DMS79 (cell line): ENCODE measurements around the gene LAMA1.
"Not testable (repeated sequence)": the region's sequence is repeated elsewhere in the genome, so short reads cannot be mapped to it uniquely, and the experiment has no call there.

ENCODE experiments used
- DNase-seq: peaks from one replicate; lab custom pipeline; 2025; lab: John Stamatoyannopoulos, UW

The LAMA1 gene, protein sequence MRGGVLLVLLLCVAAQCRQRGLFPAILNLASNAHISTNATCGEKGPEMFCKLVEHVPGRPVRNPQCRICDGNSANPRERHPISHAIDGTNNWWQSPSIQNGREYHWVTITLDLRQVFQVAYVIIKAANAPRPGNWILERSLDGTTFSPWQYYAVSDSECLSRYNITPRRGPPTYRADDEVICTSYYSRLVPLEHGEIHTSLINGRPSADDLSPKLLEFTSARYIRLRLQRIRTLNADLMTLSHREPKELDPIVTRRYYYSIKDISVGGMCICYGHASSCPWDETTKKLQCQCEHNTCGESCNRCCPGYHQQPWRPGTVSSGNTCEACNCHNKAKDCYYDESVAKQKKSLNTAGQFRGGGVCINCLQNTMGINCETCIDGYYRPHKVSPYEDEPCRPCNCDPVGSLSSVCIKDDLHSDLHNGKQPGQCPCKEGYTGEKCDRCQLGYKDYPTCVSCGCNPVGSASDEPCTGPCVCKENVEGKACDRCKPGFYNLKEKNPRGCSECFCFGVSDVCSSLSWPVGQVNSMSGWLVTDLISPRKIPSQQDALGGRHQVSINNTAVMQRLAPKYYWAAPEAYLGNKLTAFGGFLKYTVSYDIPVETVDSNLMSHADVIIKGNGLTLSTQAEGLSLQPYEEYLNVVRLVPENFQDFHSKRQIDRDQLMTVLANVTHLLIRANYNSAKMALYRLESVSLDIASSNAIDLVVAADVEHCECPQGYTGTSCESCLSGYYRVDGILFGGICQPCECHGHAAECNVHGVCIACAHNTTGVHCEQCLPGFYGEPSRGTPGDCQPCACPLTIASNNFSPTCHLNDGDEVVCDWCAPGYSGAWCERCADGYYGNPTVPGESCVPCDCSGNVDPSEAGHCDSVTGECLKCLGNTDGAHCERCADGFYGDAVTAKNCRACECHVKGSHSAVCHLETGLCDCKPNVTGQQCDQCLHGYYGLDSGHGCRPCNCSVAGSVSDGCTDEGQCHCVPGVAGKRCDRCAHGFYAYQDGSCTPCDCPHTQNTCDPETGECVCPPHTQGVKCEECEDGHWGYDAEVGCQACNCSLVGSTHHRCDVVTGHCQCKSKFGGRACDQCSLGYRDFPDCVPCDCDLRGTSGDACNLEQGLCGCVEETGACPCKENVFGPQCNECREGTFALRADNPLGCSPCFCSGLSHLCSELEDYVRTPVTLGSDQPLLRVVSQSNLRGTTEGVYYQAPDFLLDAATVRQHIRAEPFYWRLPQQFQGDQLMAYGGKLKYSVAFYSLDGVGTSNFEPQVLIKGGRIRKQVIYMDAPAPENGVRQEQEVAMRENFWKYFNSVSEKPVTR (N-terminal part only)

DNA sequence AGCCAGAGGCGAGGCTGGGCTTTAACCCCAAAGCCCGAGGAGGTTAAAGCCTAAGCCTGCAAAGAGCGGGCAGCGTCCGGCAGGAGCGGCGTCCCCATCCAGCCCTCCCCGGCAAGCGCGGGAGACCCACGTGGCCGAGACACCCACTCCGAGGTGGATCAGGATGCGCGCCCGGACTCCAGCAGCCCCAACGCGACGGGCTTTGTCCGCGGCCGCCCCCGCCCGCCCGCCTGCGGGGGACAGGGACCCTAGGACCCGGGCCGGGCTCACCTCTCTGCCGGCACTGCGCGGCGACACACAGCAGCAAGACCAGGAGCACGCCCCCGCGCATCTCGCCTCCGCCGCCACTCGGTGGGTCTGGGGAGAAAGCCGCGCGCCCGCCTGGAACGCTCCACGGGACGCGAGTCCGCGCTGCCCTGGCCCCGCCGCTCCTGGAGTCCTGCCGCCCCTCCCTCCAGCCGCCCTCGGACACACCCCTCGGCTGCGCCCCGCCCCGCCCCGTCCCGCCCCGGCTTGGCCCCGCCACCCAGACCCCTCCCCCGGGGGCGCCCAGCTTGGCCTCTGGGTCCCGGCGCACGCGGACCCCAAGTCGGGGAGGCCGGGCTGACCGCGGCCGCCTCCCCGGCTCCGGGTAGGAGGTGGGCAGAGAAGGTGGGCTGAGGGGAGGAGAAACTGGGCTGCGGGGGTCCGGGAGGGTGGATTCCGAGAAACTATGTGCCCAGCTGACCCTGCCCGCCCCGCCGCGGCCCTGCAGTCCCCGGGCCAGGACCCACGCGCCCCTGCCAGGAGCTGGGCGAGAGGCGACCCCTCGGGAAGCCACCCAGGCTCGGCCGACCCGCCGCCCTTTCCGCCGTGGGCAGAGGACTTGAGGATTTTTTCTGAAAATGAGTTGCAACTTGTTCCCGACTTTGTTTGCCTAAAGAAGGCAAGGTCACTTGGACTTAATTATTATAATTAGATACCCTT lies at the start of gene LAMA1:
Gene LAMA1 (minus strand): TSS at position 408 of the 966 bp plus-strand sequence. CDS start 77 bp downstream, at position 331.
- no peak for DNase-seq

DNA sequence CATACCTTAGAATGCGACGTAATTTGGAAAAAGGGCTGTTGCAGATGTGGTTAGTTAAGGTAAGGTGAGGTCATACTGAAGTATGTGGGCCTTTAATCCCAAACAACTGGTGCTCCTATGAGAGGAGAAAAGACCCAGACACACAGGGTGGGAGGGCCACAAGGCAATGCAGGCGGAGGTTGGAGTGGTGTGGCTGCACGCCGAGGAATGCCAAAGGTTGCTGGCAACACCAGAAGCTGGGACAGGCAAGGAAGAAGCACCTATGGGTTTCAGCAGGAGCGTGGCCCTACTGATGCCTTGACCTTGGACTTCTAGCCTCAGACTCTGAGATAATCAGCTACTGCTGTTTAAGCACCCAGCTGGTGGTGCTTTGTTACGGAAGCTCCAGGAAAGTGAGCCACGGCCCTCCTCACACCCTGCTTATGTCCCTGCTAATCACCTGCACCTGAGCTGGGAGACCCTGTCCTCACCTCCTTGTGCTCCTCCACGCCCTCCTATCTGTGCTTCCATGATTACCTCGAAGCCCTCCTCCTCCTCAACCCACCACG lies 48.3 kb upstream of the LAMA1 start:
- DNase-seq: no peak

DNA sequence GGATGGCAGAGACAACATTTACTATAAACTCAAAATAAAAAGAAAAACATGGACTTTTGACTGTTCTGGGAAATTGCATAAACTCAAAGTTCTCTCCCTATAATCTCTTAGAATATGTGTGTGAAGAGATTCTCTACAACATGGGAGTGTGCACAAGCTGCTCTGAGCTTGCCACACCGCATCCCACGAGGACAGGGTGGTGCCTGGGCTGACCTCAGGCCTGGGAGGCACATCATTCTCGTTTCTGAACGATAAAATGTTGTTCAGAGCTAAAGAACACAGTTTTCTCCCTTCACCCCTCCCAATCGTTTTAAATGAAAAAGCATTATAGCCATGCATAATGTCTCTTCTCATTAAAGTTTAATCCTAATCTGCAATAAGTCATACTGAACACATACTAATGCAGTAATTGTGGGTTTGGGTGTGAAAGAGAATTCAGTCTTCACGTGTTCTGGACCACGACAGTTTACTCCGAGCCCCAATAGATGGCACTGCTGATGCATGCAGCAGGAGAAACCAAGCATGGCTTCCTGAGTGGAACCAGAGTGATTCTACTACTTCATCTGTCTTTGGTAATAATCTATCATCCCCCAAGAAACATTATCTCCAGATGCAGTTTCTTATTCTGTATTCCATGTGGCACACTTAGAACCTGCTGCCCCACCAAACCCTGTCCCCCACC lies 46.9 kb upstream of the LAMA1 start:
- DNase-seq: no peak

DNA sequence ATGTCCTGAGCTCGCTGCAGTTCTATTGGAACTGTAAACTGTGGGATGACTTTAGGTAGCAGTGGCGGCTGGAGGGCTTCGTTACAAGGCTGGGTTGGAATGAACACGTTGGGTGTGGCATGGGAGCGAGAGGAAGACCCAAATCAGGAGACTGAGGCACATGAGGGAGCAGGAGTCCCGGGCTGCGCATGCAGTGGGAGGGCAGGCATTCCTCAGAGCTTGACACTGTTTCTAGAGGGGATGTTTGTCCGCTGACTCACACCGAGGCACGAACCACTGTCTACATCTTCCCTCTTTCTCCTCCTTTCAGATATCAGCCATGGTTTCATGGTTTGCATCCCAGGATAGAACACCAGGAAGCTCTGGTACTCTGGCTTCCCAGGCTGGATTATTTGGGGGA lies 40.6 kb upstream of the LAMA1 start:
- DNase-seq: no peak

DNA sequence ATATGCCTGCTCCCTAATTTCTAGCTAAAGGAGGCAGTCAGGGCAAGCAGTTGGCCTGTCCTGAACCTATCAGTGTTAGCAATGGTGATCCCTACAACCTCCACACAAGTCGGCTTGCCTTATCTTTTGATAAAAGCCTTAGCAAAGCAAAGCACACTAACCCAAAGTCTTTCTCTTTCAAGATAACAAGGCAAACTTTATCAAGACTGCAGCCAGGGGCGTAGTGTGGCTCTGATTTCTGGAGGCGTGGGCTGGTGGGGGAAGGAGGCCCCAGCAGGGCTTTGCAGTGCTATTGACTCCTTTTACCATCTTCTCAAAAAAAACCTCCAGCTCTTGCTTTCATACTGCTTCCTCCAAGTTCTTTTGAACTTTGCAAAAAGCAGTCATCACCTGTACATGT lies 40.2 kb upstream of the LAMA1 start:
- no peak for DNase-seq

DNA sequence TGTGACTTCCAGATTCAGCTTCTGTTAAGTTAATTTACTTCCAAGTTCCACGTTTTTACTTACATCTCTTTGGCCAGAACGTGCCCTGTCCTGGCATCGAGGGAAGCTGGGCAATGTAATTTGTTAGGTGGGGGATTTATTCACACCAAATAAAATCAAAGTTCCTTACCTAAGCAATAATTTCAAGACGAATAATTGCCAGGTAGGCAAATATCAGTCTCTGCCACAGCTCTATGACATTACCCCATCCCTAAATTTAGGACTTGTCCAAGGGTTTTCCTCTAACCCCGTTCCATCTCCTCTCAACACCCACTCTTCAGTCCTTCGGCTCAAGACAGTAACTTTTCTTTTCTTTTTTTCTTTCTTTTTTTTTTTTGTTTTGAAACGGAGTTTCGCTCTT lies 38.3 kb upstream of the LAMA1 start:
- no peak for DNase-seq

DNA sequence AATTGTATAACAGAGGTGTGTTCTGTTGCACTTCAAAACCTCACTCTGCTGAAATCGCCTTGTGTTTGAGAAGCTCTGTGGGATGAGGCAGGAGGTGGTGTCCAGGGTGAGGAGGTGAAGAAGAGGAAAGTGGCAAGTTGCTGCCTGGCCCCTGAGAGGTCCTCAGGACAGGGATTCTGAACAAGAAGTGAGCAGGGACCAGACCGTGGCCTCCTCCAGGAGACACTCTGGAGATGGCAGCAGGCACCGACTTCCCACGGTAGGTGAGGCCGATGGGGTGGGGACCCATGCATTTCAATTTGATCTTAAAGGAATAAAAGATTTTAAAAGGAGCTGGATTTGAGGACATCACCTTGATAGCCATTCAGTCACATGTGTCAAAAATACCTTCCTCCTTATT lies 37.5 kb upstream of the LAMA1 start:
- DNase-seq: no peak

DNA sequence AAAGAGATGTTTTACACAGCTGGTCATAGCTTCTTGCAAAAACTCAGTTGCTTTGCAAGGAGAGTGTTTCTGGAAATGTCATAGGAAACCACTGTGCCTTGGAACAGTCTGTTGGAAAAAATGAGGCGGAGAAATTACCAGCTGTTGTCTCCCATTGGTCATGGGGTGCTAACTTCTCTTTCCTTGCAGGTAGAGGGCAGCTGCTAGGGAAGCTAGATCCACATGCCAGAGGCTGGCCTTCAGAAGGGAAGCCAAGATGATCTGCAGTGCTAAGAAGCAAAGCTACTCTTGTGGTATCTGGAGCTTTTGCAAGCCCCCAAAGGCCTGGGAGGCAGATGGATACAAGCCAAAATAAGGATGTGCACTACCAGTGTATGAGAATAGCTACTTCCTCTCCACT lies 34.8 kb upstream of the LAMA1 start:
- DNase-seq: no peak

DNA sequence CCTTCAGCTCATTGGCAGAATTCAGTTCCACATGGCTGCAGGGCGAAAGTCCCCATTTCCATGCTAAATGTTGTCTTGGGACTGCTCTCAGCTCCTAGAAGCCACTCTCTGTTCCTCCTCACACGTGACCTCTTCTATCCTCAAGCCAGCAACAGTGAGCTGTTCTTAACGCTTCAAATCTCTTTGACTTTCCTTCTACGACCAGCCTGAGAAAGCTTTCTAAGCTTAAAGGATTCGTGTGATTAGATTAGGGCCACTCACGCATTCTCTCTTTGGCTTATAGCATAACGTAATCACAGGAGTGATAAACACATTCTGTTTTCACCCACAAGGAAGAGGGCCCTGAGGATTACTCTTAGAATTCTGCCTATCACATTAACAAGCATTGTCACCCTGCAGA lies 29.8 kb upstream of the LAMA1 start:
- no peak for DNase-seq

DNA sequence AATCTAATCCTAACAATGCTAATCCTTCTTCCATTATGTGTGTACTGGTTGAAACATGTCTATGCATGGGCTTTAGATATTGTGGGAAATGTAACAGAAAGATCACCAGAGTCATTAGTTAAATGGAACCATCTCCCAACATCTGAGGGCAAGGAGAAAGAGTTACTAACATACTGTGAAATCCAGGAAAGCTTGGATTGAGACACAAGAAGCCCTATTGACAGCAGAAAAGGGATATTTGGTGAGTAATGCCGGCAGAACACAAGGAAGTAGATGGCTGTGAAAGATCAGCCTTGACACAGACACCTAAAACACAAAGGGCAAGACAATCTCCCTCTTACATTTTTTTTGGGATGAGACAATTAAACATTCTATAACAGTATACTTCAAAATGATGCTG lies 28.5 kb upstream of the LAMA1 start:
- DNase-seq: no peak

DNA sequence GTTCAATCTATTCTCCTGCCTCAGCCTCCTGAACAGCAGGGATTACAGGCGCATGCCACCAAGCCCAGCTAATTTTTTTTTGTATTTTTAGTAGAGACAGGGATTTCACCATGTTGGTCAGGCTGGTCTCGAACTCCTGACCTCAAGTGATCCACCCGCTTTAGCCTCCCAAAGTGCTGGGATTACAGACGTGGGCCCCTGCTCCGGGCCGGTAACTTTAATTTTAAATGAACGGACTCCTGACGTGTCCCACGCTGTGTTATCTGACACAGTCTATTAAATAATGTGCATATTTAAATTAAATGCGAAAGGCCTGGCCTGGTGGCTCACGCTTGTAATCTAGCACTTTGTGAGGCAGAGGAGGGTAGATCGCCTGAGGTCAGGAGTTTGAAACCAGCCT lies 27.3 kb upstream of the LAMA1 start:
- DNase-seq: not testable (repeated sequence)

DNA sequence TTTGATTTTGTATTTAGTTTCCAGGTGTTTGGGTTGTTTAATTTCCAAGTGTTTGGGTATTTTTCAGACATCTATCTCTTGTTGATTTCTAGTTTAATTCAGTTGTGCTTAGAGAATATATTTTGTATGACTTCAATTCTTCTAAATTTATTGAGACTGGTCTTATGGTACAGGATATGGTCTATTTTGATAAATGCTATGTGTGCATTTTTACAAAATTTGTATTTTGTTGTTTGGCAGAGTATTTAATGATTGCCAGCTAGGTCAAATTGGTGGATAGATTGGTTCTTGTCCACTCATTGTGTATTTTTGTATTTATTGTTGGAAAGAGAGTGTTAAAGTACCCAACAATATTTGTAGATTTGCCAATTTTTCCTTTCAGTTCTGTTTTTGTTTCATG lies 23.7 kb upstream of the LAMA1 start:
- DNase-seq: no peak

DNA sequence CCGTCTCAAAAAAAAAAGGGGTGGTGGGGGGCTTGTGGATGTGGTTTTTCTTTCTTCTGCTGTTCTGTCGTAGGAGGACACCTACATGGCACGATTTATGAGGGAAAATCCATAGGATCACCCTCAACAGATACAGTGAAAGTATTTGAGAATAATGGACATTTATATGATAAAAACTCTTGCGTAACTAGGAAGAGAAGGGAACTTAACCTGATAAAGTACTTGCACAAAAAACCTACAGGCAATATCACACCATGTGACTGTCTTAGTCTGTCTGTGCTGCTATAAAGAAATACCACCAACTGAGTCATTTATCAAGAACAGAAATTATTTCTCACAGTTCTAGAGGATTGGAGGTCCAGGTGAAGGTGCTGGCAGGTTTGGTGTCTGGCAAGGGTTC lies 21.8 kb upstream of the LAMA1 start:
- DNase-seq: no peak

DNA sequence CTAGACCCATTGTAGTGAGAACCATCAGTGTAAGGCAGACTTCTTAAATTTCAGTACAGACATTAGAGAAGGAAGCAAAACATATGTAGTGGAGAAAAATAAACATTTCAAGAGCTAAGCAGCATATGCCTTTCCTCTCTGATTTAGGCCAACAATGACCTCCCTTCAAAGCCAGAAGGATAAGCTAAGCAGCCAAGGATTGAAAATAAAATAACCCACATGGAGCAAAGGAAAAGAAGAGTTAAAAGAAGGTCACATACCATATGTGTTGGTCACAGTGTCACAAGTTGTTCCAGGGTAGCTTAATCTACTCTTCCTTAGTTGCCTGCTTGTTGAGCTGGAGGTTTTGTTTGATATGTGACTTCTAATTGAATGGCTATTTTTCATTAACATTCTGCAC lies 15.6 kb upstream of the LAMA1 start:
- no peak for DNase-seq

DNA sequence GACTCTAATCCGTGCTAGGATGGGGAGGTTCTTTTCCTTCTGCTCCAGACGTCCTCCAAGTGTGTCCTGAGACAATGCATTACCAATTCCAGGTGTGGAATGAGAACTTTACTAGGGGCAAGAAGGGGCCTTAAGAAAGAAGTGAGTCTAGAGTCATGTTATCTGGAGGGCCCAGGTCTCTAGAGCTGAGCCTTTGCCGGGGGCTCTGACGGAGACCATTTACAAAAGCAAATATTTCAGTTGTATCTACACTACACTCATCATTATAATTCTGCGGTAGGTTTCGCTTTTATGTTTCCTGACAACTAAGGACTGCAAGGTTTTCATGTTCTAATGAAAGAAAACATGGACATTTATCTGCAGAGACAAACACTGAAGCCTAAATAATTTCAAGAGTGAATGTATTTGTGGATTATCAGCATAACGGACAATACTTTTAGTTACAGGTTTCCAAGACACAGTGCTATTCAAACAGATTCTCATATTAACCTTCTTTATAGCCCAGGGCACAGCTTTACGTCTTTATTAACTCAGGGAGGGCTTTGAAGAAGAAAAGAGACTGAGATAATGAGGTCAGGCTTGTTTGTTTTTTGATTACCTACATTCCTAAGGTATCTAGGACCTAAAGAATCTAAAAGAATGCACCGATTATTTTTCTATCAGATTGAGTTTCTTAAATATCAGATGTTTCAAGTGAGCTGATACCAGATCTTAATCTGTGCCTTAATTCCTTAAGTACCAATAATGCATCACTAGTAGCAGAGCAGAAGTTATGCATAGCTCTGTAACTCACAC lies 15.0 kb upstream of the LAMA1 start:
- DNase-seq: no peak

DNA sequence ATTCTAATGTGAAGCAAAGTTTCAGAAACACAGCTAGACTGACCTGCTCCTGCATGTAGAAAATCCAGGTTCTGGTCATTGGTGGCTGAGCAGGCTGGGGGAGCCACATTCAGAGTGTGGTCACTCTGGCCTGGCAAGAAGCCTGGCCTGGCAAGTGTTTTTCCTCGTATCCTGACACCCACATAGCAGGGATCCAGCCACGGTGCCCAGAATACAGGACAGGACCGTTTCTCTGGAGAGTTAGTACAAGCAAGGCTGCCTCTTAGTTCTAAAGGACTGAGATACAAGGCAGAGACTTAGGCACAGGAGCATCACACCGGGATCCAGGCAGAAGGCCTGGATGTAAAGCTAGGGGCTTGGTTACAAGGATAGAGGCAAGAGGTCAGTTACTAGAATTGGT lies 4.8 kb upstream of the LAMA1 start:
- DNase-seq: no peak

DNA sequence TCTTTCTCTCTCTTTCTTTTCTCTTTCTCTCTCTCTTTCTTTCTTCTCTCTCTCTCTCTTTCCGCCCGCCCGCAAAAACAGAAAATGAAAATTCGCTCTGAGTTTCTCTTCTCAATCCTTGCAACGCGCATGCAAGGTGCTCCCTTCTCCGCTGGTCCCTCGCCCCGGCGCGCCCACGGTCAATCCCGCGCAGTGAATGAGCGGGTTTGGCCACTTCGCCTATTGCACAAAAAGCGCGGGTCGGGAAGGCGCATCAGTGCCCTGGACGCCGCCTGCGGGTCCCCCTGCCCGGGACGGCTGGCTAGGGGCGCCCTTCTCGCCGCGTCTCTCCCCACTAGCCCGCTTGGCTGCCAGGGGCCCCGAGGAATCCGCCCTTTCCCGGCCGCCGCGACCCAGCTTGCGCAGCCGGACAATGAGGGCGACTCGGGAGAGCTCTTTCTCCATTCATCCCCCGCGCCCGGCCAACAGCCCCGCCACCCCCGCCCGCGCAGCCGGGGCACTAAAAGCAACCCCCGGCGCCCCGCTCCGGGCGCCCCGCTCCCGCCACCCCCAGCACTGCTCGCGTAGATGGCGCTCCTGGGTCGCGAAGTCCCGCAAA lies 706 bp downstream of the LAMA1 start:
- no peak for DNase-seq

DNA sequence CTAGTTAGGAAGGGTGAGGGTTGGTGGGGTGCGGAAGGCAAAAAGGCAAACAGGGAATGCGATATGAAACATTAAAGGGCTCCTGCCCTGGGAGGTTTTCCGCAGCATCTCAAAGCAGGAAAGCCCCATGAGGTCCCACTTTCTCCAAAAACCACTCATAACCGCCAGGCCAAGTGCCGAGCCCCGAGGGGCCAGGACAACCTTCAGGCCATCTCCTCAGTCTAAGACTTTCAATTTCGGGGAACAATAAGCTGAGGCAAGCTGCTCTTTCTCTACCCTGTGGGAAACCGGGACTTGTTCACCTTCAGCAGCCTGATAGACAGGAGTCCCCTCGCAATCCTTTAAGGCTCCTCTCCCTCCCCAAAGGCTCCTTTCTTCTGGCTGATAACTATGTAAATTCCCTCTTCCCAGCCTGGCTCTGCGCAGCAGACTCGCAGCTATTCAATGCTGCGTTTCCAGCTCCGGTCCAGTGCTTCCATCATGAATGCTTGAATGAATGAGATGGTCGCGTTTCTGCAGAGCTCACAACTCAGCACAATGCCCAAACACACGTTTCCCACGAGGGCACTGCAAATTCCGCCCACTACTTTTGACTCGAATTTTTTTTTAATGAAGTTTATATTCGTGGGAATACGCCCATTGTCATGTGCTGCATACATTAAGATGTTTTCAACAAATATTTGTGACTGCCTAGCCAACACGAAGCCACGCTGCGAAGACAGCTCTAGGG lies 1.4 kb downstream of the LAMA1 start:
- peak; percentile 23 for DNase-seq
